Panc1 (cell line): Measurements from ENCODE around the gene LRIT1. TPM values are rescaled to one million over a fixed set of nuclear protein-coding genes. Genes with fewer than 3 reads are reported as not detected.

ENCODE experiments used
- ATAC-seq: fragments of 200-7000 bp; cut with Tn5 transposase; 2 replicates; pipeline ENCODE4 v1.9.1; 2020; ENCODE audit warnings: mild to moderate bottlenecking, moderate library complexity
- BruUV-seq: library from RNA; stranded (reverse); fragments of 400-500 nt; replicated peaks from 2 replicates; lab custom pipeline; 2021; lab: Mats Ljungman, UMichigan
- CTCF ChIA-PET: fragments of 300-600 bp; sonication (Branson Sonifier 250); formaldehyde crosslinking; loops from one replicate; lab custom pipeline; 2022; ENCODE audit warnings: antibody characterized with exemption; lab: Charles Lee
- POLR2A ChIA-PET: fragments of 300-600 bp; sonication (Branson Sonifier 250); formaldehyde crosslinking; loops from one replicate; lab custom pipeline; 2022; ENCODE audit warnings: antibody characterized with exemption; lab: Charles Lee
- DNase-seq: peaks from one replicate; pipeline ENCODE4 v3.0.0-alpha.2; 2010; ENCODE audit warnings: low read depth, low spot score
- H3K27ac ChIP-seq: 2 replicates; pipeline ENCODE4 v1.5.1; 2011; ENCODE audit warnings: mild to moderate bottlenecking, low read length, inconsistent platforms
- H3K27me3 ChIP-seq: fragments of 200-500 bp; sonication (Bioruptor generic); 2 replicates; pipeline ENCODE4 v1.6.0; 2014; ENCODE audit warnings: low read length, inconsistent platforms; ENCODE audit not compliant: control insufficient read depth, insufficient read depth
- H3K36me3 ChIP-seq: fragments of 200-500 bp; sonication (Bioruptor generic); 2 replicates; pipeline ENCODE4 v1.5.1; 2014; ENCODE audit warnings: inconsistent platforms, mild to moderate bottlenecking, low read length, moderate library complexity; ENCODE audit not compliant: control insufficient read depth, insufficient read depth
- H3K4me1 ChIP-seq: 2 replicates; pipeline ENCODE4 v1.5.1; 2011; ENCODE audit warnings: inconsistent platforms, mild to moderate bottlenecking, low read length, moderate library complexity; ENCODE audit not compliant: control insufficient read depth, insufficient read depth
- H3K4me3 ChIP-seq, 2 experiments: 2 replicates each; pipeline ENCODE4 v1.5.1; 2011 to 2012; ENCODE audit warnings: low read depth in 2 of 2, low read length in 2 of 2, mild to moderate bottlenecking in 2 of 2, inconsistent platforms in 1 of 2, moderate library complexity in 1 of 2
- H3K9me3 ChIP-seq: fragments of 200-500 bp; sonication (Bioruptor generic); 2 replicates; pipeline ENCODE4 v1.5.1; 2014; ENCODE audit warnings: low read depth, mild to moderate bottlenecking, inconsistent platforms, low read length, moderate library complexity; ENCODE audit not compliant: control insufficient read depth, insufficient read depth
- POLR2AphosphoS5 ChIP-seq: IDR thresholded peaks from 2 replicates; pipeline ENCODE4 v1.6.1; 2012; ENCODE audit warnings: mild to moderate bottlenecking, low read depth, low read length, moderate library complexity
- SIN3A ChIP-seq: IDR thresholded peaks from 2 replicates; pipeline ENCODE4 v1.6.1; 2012; ENCODE audit warnings: low read depth, mild to moderate bottlenecking, low read length, moderate library complexity, borderline replicate concordance; ENCODE audit not compliant: insufficient read depth
- TCF7L2 ChIP-seq: IDR thresholded peaks from 2 replicates; pipeline ENCODE4 v1.6.1; 2011; ENCODE audit warnings: mild to moderate bottlenecking, low read depth, low read length, inconsistent platforms
- in situ Hi-C: cut with HindIII; loops from 2 replicates; pipeline ENCODE4 v1.10.0; 2016; ENCODE audit warnings: low sequenced_read_pairs, low pct_unique_long_range_greater_than_20kb
- intact Hi-C: fragments of 100-400 bp; cut with micrococcal nuclease; formaldehyde crosslinking; loops from one replicate; pipeline ENCODE4 v1.10.0; 2022; ENCODE audit not compliant: unreplicated experiment
- total RNA-seq: library from RNA; stranded (reverse); gene quantifications from one replicate; pipeline ENCODE4 v1.2.1, GENCODE V29; 2021; ENCODE audit not compliant: unreplicated experiment
- TF ChIP-seq, protein P1 (sequence below), 2 experiments: IDR thresholded peaks; 2 replicates each; pipeline ENCODE4 v1.6.1; 2011 to 2012; ENCODE audit warnings: low read depth in 2 of 2, control low read depth in 1 of 2, low read length in 1 of 2, mild to moderate bottlenecking in 1 of 2, moderate library complexity in 1 of 2; ENCODE audit not compliant: insufficient read depth in 1 of 2
- TF ChIP-seq, protein P2 (sequence below): fragments of 450-650 bp; IDR thresholded peaks from 2 replicates; pipeline ENCODE4 v1.5.1; 2017; ENCODE audit warnings: mild to moderate bottlenecking

LRIT1 gene
- total RNA-seq, 1 experiment from 2014 or later = not detected

DNA sequence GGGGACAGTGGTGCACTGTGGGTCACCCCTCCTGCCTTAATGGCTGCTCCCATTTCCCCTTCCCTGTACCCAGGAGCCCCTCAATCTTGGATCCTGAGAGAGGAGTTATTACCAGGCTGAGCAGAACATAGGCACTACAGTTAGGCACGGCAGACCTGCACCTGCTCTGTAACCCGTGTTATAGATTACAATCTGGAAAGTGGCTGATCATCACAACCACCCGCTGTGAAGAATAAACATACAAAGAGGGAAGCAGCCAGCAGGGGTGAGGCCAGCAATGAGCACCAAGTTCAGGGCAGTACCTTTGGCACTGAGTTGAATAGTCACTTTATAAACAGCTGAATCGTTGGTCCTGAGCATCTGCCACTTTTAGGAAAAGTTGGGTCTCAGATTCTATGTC lies 45.3 kb downstream of the LRIT1 start:
- no TSS peak for BruUV-seq
- Histone ChIP-seq H3K9me3 (no peaks in the 10 kb centered on the region), H3K36me3 (no peaks in the 10 kb centered on the region), H3K27ac (no peak overlapping the region), H3K27me3 (peaks cover 43% of the 10 kb centered on the region), H3K4me1 (peaks cover 13% of the 10 kb centered on the region), H3K4me3 (no peak overlapping the region)
- ATAC-seq (peak; percentile 38), DNase-seq (no peak)
- in situ Hi-C loops (no loop called here), intact Hi-C loops (no loop called here)
- POLR2A ChIA-PET = no interaction called here
- TF ChIP-seq, protein P1, sequence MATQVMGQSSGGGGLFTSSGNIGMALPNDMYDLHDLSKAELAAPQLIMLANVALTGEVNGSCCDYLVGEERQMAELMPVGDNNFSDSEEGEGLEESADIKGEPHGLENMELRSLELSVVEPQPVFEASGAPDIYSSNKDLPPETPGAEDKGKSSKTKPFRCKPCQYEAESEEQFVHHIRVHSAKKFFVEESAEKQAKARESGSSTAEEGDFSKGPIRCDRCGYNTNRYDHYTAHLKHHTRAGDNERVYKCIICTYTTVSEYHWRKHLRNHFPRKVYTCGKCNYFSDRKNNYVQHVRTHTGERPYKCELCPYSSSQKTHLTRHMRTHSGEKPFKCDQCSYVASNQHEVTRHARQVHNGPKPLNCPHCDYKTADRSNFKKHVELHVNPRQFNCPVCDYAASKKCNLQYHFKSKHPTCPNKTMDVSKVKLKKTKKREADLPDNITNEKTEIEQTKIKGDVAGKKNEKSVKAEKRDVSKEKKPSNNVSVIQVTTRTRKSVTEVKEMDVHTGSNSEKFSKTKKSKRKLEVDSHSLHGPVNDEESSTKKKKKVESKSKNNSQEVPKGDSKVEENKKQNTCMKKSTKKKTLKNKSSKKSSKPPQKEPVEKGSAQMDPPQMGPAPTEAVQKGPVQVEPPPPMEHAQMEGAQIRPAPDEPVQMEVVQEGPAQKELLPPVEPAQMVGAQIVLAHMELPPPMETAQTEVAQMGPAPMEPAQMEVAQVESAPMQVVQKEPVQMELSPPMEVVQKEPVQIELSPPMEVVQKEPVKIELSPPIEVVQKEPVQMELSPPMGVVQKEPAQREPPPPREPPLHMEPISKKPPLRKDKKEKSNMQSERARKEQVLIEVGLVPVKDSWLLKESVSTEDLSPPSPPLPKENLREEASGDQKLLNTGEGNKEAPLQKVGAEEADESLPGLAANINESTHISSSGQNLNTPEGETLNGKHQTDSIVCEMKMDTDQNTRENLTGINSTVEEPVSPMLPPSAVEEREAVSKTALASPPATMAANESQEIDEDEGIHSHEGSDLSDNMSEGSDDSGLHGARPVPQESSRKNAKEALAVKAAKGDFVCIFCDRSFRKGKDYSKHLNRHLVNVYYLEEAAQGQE (IDR thresholded peaks at IDR 0.05; ENCODE audit: insufficient read depth in 1 of 2, low read depth in 2 of 2, low read length in 1 of 2) = no peak
- TF ChIP-seq POLR2AphosphoS5 = no peak
- CTCF ChIA-PET = no interaction called here

DNA sequence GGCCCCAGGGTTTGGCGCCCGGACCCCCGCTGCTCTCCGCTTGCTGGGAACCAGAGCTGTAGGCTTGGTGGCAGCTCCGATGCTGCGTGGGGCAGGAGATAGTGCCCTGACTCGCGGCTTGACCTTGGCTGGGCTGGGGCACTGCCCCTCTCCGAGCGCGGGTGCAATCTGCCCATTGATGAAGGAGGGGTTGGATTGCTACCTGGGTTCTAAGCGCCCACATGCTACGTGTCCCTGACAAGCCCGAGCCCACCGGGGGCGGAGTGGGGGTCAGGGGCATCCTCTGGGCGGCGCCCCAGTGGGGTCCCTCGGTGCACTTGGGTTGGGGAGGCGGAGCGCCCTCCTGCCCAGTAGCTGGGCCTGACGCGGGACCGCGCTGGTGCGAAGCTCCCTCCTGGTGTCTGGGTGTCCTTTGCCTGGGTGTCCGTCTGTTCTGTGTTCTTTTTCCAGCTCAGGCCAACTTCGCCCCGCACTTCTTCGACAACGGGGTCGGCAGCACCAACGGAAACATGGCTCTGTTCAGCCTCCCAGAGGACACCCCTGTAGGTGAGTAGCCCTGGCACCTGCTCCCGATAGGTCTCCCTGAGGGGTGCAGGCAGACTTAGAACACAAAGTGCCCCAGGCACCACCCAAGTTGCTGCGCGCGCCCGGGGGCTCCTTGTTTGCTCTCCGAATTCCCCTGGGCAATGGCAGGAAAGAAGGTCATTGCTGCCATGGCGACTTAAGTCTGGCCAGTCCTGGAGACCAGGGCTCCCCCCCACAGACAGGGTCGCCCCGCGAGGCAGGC lies 46.1 kb downstream of the LRIT1 start:
- in situ Hi-C loops = no loop called here
- no peaks in the 10 kb centered on the region for H3K9me3 ChIP-seq
- no peaks in the 10 kb centered on the region for H3K36me3 ChIP-seq
- peaks cover 13% of the 10 kb centered on the region for H3K4me1 ChIP-seq
- H3K4me3 ChIP-seq = no peak overlapping the region
- POLR2A ChIA-PET = no interaction called here
- TF ChIP-seq POLR2AphosphoS5 = no peak
- TF ChIP-seq, protein P2, sequence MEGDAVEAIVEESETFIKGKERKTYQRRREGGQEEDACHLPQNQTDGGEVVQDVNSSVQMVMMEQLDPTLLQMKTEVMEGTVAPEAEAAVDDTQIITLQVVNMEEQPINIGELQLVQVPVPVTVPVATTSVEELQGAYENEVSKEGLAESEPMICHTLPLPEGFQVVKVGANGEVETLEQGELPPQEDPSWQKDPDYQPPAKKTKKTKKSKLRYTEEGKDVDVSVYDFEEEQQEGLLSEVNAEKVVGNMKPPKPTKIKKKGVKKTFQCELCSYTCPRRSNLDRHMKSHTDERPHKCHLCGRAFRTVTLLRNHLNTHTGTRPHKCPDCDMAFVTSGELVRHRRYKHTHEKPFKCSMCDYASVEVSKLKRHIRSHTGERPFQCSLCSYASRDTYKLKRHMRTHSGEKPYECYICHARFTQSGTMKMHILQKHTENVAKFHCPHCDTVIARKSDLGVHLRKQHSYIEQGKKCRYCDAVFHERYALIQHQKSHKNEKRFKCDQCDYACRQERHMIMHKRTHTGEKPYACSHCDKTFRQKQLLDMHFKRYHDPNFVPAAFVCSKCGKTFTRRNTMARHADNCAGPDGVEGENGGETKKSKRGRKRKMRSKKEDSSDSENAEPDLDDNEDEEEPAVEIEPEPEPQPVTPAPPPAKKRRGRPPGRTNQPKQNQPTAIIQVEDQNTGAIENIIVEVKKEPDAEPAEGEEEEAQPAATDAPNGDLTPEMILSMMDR = no peak
- no peak for TF ChIP-seq SIN3A
- H3K27ac ChIP-seq = no peak overlapping the region
- DNase-seq (no peak), ATAC-seq (peak; percentile 23; the same call in 1 of the 2 replicates)
- H3K27me3 ChIP-seq = peaks cover 43% of the 10 kb centered on the region
- intact Hi-C loops = no loop called here
- CTCF ChIA-PET = no interaction called here
- no TSS peak for BruUV-seq

- ChIA-PET CTCF (no interaction called here), POLR2A (no interaction called here)
- peak; percentile 43; the same call in 1 of the 2 replicates for ATAC-seq
- no TSS peak for BruUV-seq
- Histone ChIP-seq H3K9me3 (no peaks in the 10 kb centered on the region), H3K4me1 (peaks cover 13% of the 10 kb centered on the region), H3K4me3 (peak within 1 kb of the TSS in 1 of 2 experiments; percentile 18; a peak in 2 of 4 replicates), H3K36me3 (no peaks in the 10 kb centered on the region), H3K27me3 (peaks cover 41% of the 10 kb centered on the region), H3K27ac (no peak within 1 kb of the TSS)
- in situ Hi-C loops (no loop called here), intact Hi-C loops (no loop called here)
- TF ChIP-seq, protein P2 = no peak
- TF ChIP-seq SIN3A = no peak
- no peak for TF ChIP-seq TCF7L2
- no peak for TF ChIP-seq POLR2AphosphoS5
- TF ChIP-seq, protein P1 (IDR thresholded peaks at IDR 0.05; ENCODE audit: insufficient read depth in 1 of 2, low read depth in 2 of 2, low read length in 1 of 2) = no peak
- no peak for DNase-seq
Measured at GRCh38 chr10:84194424-84195043, 46.8 kb downstream of the LRIT1 start, which contains the start of gene CDHR1. Gene CDHR1 (plus strand): TSS chr10:84194537. CDS start chr10:84194761, 224 bp downstream.
